GM12872 (cell line): ENCODE results near the gene FBXO36.

Source experiments
- TF ChIP-seq, protein P1 (sequence below): IDR thresholded peaks from 3 replicates; pipeline ENCODE4 v1.5.1; 2011; ENCODE audit warnings: low read depth, mild to moderate bottlenecking, low read length, moderate library complexity; ENCODE audit not compliant: insufficient read depth

FBXO36 gene

DNA sequence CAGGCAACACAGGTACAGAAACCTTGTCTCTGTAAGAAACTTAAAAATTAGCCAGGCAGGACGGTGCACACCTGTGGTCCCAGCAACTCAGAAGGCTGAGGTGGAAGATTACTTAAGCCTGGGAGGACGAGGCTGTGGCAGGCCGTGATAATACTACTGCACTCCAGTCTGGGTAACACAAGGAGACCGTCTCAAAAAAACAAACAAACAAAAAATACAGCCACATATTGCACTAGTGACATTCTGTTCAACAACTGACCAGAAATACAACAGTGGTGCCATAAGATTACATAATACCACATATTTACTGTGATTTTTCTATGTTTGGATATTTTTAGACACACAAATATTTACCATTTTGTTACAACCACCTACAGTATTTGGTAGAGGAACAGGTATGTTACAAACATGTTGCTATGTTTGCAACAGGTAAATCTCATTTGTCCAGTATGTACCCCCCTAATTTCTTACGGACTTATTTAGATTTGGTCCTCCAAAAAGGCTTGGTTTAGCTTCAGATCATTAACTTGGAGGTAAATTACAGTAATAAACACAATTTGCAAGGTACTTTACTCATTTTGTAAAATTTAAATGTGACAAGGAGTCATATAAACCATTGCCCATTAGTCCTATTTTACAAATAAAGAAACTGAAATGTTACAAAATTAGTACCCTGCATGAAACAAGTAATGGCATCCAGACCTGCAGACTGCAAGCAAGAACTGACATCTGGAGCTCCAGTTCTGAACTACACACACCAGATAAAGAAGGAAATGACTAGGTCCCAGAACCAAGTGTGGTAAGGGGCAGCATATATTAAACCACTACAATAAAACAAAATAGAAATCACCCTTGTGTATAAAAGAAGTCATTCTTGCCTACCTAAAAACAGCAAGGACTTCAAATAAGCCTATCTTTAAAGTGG, 37.3 kb upstream of the FBXO36 start:
- TF ChIP-seq, protein P1, sequence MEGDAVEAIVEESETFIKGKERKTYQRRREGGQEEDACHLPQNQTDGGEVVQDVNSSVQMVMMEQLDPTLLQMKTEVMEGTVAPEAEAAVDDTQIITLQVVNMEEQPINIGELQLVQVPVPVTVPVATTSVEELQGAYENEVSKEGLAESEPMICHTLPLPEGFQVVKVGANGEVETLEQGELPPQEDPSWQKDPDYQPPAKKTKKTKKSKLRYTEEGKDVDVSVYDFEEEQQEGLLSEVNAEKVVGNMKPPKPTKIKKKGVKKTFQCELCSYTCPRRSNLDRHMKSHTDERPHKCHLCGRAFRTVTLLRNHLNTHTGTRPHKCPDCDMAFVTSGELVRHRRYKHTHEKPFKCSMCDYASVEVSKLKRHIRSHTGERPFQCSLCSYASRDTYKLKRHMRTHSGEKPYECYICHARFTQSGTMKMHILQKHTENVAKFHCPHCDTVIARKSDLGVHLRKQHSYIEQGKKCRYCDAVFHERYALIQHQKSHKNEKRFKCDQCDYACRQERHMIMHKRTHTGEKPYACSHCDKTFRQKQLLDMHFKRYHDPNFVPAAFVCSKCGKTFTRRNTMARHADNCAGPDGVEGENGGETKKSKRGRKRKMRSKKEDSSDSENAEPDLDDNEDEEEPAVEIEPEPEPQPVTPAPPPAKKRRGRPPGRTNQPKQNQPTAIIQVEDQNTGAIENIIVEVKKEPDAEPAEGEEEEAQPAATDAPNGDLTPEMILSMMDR, result no peak

DNA sequence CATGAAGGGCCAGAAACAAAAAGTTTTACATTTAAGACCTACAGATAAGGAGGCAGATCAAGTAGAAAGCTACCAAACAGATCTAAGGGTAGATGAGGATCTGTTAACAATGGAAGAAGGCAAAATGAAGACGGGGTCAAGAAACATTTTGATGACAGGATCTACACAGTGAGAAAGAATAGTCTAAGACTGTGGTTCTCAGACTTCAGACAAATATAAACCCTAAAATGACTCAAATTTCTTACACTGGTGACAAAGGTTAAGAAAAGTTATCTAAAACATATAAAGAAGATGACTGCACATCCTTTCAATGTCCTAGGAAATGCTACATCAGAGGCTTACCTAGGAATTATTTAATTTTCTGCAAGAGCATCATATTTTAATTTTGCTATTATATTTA, 34.9 kb upstream of the FBXO36 start:
- TF ChIP-seq, protein P1, result no peak

DNA sequence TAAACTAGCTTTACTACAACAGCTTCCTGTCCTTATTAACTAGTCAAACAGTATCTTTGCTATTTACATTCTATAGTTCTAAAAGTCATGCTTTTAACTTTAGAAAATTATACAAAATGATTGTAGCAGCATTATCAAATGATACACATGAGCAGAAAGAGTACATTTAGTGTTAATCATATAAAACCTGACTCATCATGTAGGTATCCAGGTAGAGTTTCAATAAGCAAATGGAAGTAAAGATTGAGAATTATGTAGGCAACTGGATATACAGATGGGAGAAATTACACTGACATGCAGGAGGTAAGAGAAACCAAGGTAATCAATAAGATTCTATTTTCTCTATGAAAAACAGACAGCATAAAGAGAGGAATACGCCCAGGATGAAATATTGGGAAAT, 34.3 kb upstream of the FBXO36 start:
- TF ChIP-seq, protein P1, result no peak

DNA sequence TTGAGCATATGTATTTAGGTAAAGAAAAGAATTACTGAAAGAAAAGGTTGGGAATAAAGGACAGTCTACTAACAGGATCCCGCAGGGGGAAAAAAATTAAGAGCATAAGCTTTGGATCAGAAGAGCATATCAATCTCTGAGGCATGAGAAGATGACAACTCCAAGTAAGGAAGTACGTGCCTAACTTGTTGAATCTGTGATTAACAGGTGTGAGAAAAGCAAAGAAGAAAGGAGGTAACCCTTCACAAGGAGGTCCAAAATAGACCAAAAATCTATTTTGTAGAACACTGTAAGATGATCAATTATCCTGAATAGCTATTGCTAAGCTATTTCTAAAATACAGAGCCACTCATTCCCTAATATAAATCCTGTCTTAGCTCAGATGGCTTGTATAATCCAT, 33.3 kb upstream of the FBXO36 start:
- TF ChIP-seq, protein P1, result no peak

DNA sequence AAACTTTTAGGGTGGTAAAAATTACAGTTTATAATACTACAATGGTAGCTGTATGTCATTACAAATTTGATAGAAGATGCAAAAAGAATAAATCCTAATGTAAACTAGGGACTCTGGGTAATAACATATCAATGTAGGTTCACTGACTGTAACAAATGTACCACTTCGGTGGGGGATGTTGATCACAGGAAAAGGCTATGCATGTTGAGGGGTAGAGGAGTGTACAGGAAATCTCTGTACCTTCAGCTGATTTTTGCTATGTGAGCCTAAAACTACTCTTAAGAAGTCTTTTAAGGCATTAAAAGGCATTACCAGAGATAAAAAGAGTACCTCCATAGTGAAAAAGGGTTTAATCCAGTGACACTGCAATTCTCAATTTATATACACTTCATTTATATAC, 25.4 kb upstream of the FBXO36 start:
- TF ChIP-seq, protein P1, result no peak

DNA sequence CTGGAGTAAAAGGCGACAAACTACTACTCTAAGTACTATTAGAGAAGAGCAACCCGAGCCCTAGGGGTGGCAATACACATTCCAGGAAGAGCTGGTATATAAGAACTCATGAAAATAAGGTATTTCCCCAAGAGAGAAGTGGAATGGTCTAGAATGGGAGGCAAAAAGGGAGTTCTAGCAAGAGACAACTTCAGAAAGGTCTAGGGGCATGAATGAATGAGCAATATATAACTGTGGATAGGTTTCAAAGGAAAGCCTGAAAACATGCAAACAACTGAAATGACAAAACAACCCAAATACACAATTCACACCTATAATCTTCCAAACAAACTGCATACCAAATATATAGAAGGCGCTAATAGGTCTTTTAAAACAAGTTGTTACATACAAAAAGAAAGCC, 22.7 kb upstream of the FBXO36 start:
- TF ChIP-seq, protein P1, result no peak

DNA sequence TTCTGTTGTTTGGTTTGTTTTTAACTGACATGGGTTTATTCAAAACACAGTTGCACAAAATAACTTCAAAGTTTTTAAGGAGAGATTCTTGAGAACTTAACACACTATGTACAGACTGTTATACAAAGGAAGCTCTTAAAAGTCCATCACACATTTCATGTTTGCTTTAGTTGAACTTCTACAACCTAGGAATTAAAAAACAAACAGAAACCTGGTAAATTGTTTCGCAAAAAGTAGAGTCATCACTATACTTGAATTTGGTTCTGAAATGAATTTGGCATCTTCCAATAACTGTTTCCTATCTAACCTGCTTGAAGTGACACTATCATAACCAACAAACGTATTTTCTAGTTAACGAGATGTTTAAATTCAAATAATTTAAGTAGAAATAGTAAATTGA, 22.3 kb upstream of the FBXO36 start:
- TF ChIP-seq, protein P1, result no peak
